GM19324 (cell line): ENCODE measurements around the gene CCR2.
"Not testable (repeated sequence)": the region's sequence is repeated elsewhere in the genome, so short reads cannot be mapped to it uniquely, and the experiment has no call there.

Experiments used
- ATAC-seq: cut with Tn5 transposase; IDR thresholded peaks from one replicate; pipeline ENCODE4 v1.9.1; 2021; ENCODE audit warnings: mild to moderate bottlenecking, moderate library complexity; ENCODE audit not compliant: unreplicated experiment, low FRiP score

The CCR2 gene

DNA sequence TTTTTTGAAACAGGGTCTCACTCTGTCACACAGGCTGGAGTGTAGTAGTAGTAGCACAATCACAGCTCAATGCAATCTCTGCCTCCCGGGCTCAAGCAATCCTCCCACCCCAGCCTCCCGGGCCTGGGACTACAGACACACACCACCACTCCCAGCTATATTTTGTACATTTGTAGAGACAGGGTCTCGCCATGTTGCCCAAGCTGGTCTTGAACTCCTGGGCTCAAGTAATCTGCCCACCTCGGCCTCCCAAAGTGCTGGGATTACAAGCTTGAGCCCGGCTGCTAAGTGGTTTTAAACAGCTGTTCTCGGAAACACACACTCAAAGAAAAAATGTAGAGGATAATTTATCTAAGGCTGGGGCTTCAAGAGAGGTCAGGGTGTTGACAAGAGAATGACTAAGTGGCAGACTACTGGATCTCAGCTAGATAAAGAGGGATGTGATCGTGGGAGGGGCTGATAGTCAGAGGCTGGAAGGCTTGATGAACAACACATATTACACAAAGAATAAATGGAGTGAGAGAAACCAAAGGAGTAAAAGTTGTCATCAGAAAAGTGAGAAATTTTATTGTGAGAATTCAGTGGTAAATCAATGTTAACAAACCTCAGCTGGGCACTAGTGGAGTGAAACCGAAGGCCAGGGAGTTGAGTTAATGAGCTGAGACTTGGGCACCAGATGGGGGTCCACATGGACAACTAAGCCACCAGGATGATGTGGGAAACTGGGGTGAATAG is 46.3 kb downstream of the CCR2 start:
- no peak for ATAC-seq

DNA sequence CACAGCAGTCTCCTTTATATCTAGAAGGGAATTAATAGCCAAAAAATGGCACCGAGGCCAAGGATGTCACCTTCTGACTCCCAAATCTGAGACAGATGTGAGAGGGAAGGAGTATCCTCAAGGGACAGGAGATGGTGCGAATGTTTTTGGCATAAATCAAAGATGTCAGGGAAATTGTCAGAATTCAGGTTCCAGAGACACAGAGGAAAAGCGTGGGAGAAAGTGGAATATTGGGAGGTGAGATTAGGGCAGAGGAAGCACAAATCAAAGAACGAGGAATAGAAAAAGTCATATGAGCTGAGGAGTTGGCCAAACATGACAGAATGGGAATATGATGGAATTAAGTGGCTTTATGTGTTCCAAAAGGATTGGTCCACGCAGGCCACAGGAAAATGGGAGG is 46.9 kb downstream of the CCR2 start:
- no peak for ATAC-seq

DNA sequence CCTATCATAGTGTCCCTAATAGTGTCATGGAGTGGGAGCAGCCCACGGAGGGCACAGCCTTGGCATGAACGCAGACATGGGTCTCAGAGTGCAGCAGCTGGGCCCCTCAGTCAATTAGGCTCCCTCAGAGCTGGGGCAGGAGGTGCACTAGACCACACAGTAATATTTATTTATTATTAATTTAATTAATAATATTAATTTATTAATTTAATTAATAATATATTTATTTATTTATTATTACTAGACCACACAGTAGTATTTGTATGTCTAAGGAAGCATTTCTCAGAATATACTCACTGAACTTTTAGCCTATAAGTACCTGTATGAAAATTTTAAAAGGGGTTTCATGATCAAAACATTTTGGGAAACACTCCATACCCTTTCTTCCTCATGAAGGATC is 47.7 kb downstream of the CCR2 start:
- ATAC-seq = no peak

DNA sequence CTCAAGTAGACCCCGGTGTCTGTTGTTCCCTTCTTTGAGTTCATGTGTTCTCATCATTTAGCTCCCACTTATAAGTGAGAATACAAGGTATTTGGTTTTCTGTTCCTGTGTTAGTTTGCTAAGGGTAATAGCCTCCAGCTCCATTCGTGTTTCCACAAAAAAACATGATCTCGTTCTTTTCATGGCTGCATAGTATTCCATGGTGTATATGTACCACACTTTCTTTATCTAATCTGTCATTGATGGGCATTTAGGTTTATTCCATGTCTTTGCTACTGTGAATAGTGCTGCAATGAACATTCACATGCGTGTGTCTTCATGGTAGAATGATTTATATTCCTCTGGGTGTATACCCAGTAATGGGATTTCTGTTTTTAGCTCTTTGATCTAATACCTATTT is 49.0 kb downstream of the CCR2 start:
- ATAC-seq = not testable (repeated sequence)

DNA sequence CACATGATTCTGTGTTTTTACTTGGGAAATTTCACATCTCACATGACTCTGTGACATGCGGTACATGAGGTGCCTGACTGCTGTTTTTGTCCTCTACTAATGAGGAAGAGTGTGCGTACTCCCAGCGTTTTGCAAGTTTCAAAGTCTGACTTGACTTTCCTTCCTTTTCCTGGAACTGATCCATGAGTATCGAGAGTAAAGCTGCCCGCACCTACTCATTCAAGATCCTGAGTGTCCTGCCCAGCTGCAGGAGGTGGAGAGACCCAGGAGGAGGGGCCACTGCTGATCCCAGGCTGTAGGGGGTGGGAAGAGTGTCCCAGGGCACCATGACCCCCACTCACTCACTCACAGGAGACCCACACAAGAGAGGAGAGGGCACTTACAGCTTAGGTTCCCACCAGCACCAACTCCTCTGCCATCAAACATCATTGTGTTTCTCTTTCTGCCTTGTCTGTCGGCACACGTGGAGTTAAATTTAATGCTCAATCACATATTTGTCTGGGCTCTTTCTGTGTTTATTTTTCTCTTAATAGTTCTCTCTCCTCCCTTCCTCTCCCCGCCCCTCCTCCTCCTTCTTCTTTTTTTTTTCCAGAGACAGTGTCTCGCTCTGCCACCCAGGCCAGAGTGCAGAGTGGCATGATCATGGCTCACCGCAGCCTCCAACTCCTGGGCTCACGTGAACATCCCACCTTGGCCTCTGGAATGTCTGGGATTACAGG is 51.5 kb downstream of the CCR2 start:
- no peak for ATAC-seq

DNA sequence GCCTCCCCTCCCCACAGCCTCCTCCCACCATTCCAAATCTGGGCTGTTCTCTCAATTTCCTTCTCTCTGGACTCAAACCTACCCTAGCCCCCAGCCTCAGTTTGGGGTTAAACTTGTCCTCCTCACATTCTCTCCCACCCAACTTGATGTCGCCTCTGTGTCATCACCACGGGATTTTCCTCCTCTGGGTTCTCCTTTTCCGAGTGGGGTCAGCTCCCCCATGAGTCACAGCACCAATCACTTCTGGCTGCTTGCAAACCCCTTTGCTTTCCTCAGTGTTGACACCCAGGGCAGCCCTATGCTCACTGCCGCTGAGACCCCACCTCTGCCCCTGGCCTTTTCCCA is 52.5 kb downstream of the CCR2 start:
- ATAC-seq = no peak

DNA sequence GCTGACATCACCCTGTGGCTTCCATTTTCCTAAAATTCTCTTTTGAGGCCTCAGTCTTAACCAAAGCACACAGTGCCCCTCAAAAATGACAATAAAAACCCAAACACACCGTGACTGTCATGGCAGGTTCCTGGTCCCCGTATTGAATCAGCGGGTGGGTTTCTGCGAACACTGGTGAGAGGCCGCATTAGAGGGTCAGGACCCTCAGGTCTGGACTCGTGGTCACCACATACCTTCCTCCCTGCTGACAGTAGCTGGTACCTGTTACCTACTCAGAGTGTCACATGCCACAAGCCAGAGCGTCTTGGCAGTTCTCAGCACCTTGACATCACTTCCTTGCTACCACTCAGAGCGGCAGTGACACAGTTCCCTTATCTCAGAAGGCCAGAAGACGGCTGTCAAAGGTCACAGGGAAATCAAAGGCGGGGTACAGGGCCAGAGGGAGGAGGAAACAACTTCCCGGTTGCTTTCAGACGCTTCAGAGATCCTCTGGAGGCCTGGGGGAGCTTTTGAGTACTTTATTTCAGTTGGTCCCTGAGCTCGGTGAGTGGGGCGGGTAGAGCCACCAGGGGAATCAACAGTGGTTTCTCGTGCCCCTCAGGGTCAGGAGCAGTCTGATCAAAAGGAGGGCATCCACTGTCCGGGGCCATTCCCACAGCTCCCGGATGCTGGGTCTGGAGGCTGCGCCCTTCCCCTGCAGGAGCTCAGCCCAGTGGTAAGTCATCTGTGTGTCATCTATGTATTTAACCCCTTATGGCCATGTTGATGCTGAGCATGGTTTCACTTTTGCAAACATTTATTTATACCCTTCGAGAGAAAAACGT is 53.1 kb downstream of the CCR2 start, which contains the start of the genes CCR5AS and CCRL2:
TSS of gene CCR5AS (minus strand) at position 279 of the 824 bp plus-strand sequence.
TSS of gene CCRL2 (plus strand) at position 472 of the 824 bp plus-strand sequence. CDS start 821 bp downstream, outside the sequence.
- no peak for ATAC-seq

DNA sequence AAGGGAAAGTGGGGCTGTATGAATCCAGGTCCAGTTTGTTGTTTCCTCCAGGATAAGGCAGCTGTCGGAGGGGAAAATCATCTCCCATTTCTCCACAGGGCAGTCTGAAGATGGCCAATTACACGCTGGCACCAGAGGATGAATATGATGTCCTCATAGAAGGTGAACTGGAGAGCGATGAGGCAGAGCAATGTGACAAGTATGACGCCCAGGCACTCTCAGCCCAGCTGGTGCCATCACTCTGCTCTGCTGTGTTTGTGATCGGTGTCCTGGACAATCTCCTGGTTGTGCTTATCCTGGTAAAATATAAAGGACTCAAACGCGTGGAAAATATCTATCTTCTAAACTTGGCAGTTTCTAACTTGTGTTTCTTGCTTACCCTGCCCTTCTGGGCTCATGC is 54.1 kb downstream of the CCR2 start:
- no peak for ATAC-seq

DNA sequence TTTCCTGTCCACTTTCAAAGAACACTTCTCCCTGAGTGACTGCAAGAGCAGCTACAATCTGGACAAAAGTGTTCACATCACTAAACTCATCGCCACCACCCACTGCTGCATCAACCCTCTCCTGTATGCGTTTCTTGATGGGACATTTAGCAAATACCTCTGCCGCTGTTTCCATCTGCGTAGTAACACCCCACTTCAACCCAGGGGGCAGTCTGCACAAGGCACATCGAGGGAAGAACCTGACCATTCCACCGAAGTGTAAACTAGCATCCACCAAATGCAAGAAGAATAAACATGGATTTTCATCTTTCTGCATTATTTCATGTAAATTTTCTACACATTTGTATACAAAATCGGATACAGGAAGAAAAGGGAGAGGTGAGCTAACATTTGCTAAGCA is 54.9 kb downstream of the CCR2 start:
- ATAC-seq = no peak

DNA sequence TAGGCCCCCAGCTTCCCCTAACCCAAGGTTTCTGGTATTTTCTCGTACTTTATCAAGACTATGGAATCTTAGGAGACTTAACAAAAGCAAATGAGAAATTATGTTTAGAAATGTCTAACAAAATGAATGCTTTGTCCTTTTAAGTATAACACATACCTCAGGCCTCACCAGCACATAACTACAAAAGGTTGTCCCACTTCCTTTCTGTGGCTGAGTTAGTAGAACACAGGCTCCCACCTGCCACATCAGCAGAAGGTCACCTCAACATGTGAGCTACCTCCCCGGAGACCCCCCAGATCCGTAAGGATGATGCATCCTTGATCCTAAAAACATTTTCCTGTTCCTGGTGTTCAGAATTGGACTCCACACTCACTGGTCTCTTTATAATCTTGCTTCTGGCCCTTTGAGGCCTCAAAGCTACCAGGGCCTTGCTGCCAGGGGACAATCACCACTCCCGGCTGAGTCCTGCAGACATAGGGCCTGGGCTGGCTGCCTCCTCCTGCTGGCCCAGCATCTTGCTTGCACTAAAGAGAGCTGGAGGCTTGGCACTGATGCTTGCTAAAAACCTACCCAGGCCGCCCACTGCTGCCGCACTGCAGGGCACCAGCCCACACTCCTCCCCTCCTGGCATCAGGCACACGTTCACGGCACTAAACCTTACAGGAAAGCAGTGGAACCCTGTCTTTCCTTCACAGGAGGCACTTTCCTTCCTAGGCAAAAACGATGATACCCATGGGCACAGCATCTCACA is 56.0 kb downstream of the CCR2 start:
- no peak for ATAC-seq
